D721Med (cell line): Measurements from ENCODE around the gene NSUN7.

ENCODE experiments used
- DNase-seq: peaks from one replicate; pipeline ENCODE4 v3.0.0; 2011; ENCODE audit warnings: low spot score; ENCODE audit not compliant: insufficient read length
- FAIRE-seq: peaks from 2 replicates; lab custom pipeline; 2011; peaks lifted over from hg19 to GRCh38; lab: Jason Lieb, UNC
- CTCF ChIP-seq: IDR thresholded peaks from 2 replicates; pipeline ENCODE4 v1.5.1; 2012; ENCODE audit warnings: mild to moderate bottlenecking, control low read depth; ENCODE audit not compliant: insufficient read depth; ENCODE audit errors: missing control alignments

Gene NSUN7

GRCh38 chr4:40837094-40837870 lies 87.5 kb downstream of the NSUN7 start:
- FAIRE-seq, result no peak
- no peak for DNase-seq
- TF ChIP-seq CTCF, result no peak

GRCh38 chr4:40838742-40839141 lies 89.0 kb downstream of the NSUN7 start:
- DNase-seq, result no peak
- no peak for TF ChIP-seq CTCF
- FAIRE-seq, result no peak

GRCh38 chr4:40840255-40840984 lies 90.7 kb downstream of the NSUN7 start:
- no peak for TF ChIP-seq CTCF
- no peak for DNase-seq
- FAIRE-seq, result no peak

GRCh38 chr4:40840985-40841571 lies 91.3 kb downstream of the NSUN7 start:
- DNase-seq, result no peak
- TF ChIP-seq CTCF, result peak; percentile 73
- peak; percentile 58 for FAIRE-seq

DNA sequence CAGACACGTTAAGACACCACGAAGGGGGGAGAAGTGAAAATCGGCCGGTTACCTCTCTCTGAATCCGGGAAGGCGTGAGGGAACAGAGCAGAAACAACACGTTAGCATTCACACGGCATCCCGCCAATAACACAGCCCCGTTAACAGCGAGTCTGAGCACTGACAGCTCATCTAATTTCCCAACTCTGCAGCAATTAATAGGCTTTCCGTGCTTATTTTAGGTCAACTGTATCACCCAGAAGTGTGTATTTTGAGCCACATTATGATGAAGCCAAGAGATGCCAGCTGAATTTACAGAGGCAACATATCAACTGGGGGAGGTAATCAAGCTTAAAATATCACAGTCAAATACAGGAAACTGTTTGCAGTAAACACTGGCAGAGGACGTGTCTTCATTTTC lies 92.6 kb downstream of the NSUN7 start:
- TF ChIP-seq CTCF, result no peak
- FAIRE-seq, result no peak
- no peak for DNase-seq

DNA sequence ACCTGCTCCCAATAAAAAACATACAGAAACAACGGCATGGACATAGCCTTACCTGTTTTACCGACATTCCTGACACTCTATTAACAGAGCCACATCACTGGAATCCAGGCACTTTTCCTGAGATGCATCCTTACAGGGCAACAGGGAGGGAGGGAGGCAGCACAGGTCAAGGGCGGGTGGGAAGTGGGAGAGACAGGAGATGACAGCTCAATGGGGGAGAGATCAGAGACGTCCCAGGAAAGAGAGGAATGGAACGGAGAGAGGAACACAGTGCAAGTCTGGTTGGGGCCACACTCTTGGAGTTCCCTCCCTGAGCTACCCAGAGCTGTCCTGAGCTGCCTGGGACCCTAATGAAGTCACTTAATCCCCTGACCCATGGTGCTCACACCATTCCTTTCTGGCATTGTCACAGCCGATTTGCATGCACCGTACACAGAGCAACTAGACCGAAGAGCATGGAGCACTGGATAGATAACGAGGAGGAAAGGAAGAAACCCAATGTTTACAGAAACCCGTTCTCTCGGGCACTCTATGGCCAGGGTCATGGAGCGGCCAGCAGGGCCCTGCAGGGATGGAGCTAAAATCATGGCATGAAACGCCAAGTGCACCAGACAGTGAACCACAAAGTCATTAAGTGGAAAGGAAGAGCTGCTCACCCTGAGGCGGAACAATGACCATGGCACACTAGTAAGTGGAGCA lies 93.1 kb downstream of the NSUN7 start:
- no peak for FAIRE-seq
- no peak for DNase-seq
- TF ChIP-seq CTCF, result no peak
